ENCODE data around the gene TRO.

GRCh38 chrX:54923376-54923775 lies 2.8 kb downstream of the TRO start:
- TF ChIP-seq CTCF (IDR thresholded peaks at IDR 0.05; ENCODE audit: poor library complexity) (no peak), EZH2 (IDR thresholded peaks at IDR 0.05; ENCODE audit: borderline replicate concordance) (no peak), EZH2phosphoT487 (IDR thresholded peaks at IDR 0.05; ENCODE audit: low read depth, severe bottlenecking, unreplicated experiment) (no peak)
